H9 (cell line): Measurements from ENCODE around the gene VANGL2. TPM values are rescaled to one million over a fixed set of nuclear protein-coding genes. Genes with fewer than 3 reads are reported as not detected.

Experiments used
- DNase-seq: peaks from one replicate; pipeline ENCODE4 v3.0.0-alpha.2; 2017
- H2AFZ ChIP-seq: one replicate; pipeline ENCODE4 v1.6.1; 2013; ENCODE audit warnings: mild to moderate bottlenecking, low read length, control low read depth, moderate library complexity
- H2AK5ac ChIP-seq: 2 replicates; pipeline ENCODE4 v1.6.1; 2013; ENCODE audit warnings: low read length, control low read depth, mixed read lengths; ENCODE audit not compliant: insufficient read length
- H2BK120ac ChIP-seq: one replicate; pipeline ENCODE4 v1.6.1; 2013; ENCODE audit warnings: low read depth, mild to moderate bottlenecking, low read length, control low read depth, inconsistent platforms; ENCODE audit not compliant: poor library complexity, severe bottlenecking
- H2BK12ac ChIP-seq: 2 replicates; pipeline ENCODE4 v1.6.1; 2013; ENCODE audit warnings: low read length, control low read depth, mixed read lengths, low read depth; ENCODE audit not compliant: insufficient read length
- H2BK15ac ChIP-seq: 2 replicates; pipeline ENCODE4 v1.6.1; 2013; ENCODE audit warnings: low read depth, low read length, control low read depth
- H2BK20ac ChIP-seq: one replicate; pipeline ENCODE4 v1.6.1; 2013; ENCODE audit warnings: low read depth, mild to moderate bottlenecking, low read length, control low read depth, inconsistent platforms; ENCODE audit not compliant: poor library complexity, severe bottlenecking
- H2BK5ac ChIP-seq: 2 replicates; pipeline ENCODE4 v1.6.1; 2013; ENCODE audit warnings: low read length, control low read depth, mixed read lengths; ENCODE audit not compliant: insufficient read length
- H3K14ac ChIP-seq: 2 replicates; pipeline ENCODE4 v1.6.1; 2013; ENCODE audit warnings: low read length, control low read depth; ENCODE audit not compliant: insufficient read depth
- H3K18ac ChIP-seq: 2 replicates; pipeline ENCODE4 v1.6.1; 2013; ENCODE audit warnings: low read depth, mild to moderate bottlenecking, mixed read lengths, low read length, control low read depth; ENCODE audit not compliant: insufficient read length
- H3K23ac ChIP-seq: 2 replicates; pipeline ENCODE4 v1.6.1; 2013; ENCODE audit warnings: low read length, control low read depth, mixed read lengths, low read depth; ENCODE audit not compliant: insufficient read length
- H3K23me2 ChIP-seq: 2 replicates; pipeline ENCODE4 v1.6.1; 2013; ENCODE audit warnings: low read depth, mild to moderate bottlenecking, mixed read lengths, low read length, control low read depth; ENCODE audit not compliant: insufficient read length, poor library complexity, severe bottlenecking
- H3K27ac ChIP-seq: 2 replicates; pipeline ENCODE4 v1.5.1; 2013; ENCODE audit warnings: low read length, control low read depth, mixed read lengths, low read depth; ENCODE audit not compliant: insufficient read length
- H3K27me3 ChIP-seq: 2 replicates; pipeline ENCODE4 v1.6.1; 2013; ENCODE audit warnings: low read length, control low read depth, inconsistent platforms; ENCODE audit not compliant: insufficient read depth
- H3K4ac ChIP-seq: 2 replicates; pipeline ENCODE4 v1.6.1; 2013; ENCODE audit warnings: low read depth, mild to moderate bottlenecking, control low read depth, inconsistent platforms, low read length, moderate library complexity
- H3K4me1 ChIP-seq: 2 replicates; pipeline ENCODE4 v1.6.1; 2013; ENCODE audit warnings: low read length, control low read depth, inconsistent platforms; ENCODE audit not compliant: insufficient read depth
- H3K4me2 ChIP-seq: 2 replicates; pipeline ENCODE4 v1.6.1; 2013; ENCODE audit warnings: low read length, control low read depth, mixed read lengths; ENCODE audit not compliant: insufficient read length, insufficient read depth
- H3K56ac ChIP-seq: 2 replicates; pipeline ENCODE4 v1.6.1; 2013; ENCODE audit warnings: low read depth, mild to moderate bottlenecking, mixed read lengths, low read length, control low read depth; ENCODE audit not compliant: insufficient read length
- H3K79me1 ChIP-seq: 2 replicates; pipeline ENCODE4 v1.6.1; 2013; ENCODE audit warnings: low read depth, mild to moderate bottlenecking, moderate library complexity, low read length, control low read depth, inconsistent platforms; ENCODE audit not compliant: insufficient read depth, poor library complexity, severe bottlenecking
- H3K79me2 ChIP-seq: 2 replicates; pipeline ENCODE4 v1.6.1; 2013; ENCODE audit warnings: low read length, control low read depth, inconsistent platforms; ENCODE audit not compliant: insufficient read depth
- H3K9ac ChIP-seq: 2 replicates; pipeline ENCODE4 v1.6.1; 2013; ENCODE audit warnings: low read length, control low read depth, mixed read lengths; ENCODE audit not compliant: insufficient read length; ENCODE audit errors: extremely low read depth
- H3K9me3 ChIP-seq: one replicate; pipeline ENCODE4 v1.6.1; 2013; ENCODE audit warnings: low read depth, low read length, inconsistent platforms; ENCODE audit not compliant: control insufficient read depth
- H3T11ph ChIP-seq: one replicate; pipeline ENCODE4 v1.6.1; 2013; ENCODE audit warnings: mild to moderate bottlenecking, low read length, control low read depth, inconsistent platforms
- H4K20me1 ChIP-seq: one replicate; pipeline ENCODE4 v1.6.1; 2013; ENCODE audit not compliant: control insufficient read depth, insufficient read length, insufficient read depth
- H4K5ac ChIP-seq: 2 replicates; pipeline ENCODE4 v1.6.1; 2013; ENCODE audit warnings: low read depth, mild to moderate bottlenecking, mixed read lengths, low read length, control low read depth; ENCODE audit not compliant: insufficient read length
- H4K8ac ChIP-seq: replicated peaks from 2 replicates; pipeline ENCODE4 v1.6.1; 2013; ENCODE audit warnings: low read length, control low read depth, mixed read lengths, low read depth; ENCODE audit not compliant: insufficient read length
- H4K91ac ChIP-seq: 2 replicates; pipeline ENCODE4 v1.6.1; 2013; ENCODE audit warnings: low read depth, mild to moderate bottlenecking, moderate library complexity, mixed read lengths, low read length, control low read depth; ENCODE audit not compliant: insufficient read length
- H3K27ac Mint-ChIP-seq, 3 experiments: 2 replicates in 2 of 3; 3 replicates in 1 of 3; pipeline ENCODE4 v1.8.0; 2020 to 2021; ENCODE audit warnings: mixed read lengths in 3 of 3, mild to moderate bottlenecking in 1 of 3, moderate library complexity in 1 of 3
- H3K27me3 Mint-ChIP-seq: 2 replicates; pipeline ENCODE4 v1.8.0; 2021; ENCODE audit warnings: low read depth, mild to moderate bottlenecking, moderate library complexity, mixed read lengths
- H3K36me3 Mint-ChIP-seq, 3 experiments: 2 replicates in 2 of 3; 3 replicates in 1 of 3; pipeline ENCODE4 v1.8.0; 2020 to 2021; ENCODE audit warnings: low read depth in 3 of 3, mixed read lengths in 3 of 3; ENCODE audit not compliant: insufficient read depth in 1 of 3
- H3K4me1 Mint-ChIP-seq, 2 experiments: 2 replicates each; pipeline ENCODE4 v1.8.0; 2020; ENCODE audit warnings: mixed read lengths in 2 of 2
- H3K4me3 Mint-ChIP-seq, 2 experiments: 2 replicates in 1 of 2; 3 replicates in 1 of 2; pipeline ENCODE4 v1.8.0; 2020 to 2021; ENCODE audit warnings: mild to moderate bottlenecking in 2 of 2, mixed read lengths in 2 of 2, moderate library complexity in 1 of 2
- H3K9me3 Mint-ChIP-seq, 2 experiments: 2 replicates in 1 of 2; 3 replicates in 1 of 2; pipeline ENCODE4 v1.8.0; 2020; ENCODE audit warnings: mild to moderate bottlenecking in 2 of 2, mixed read lengths in 2 of 2, moderate library complexity in 1 of 2
- WGBS: extraction: QIAGEN DNeasy Blood & Tissue Kit; methylation state at CpG from one replicate; pipeline ENCODE4 v1.1.7; 2013; ENCODE audit warnings: missing lambda C conversion rate, low lambda C conversion rate, mixed read lengths; ENCODE audit not compliant: insufficient read length; ENCODE audit errors: extremely low coverage; 5-methylcytosine and 5-hydroxymethylcytosine counted together
- total RNA-seq: library from RNA; stranded (reverse); gene quantifications from 2 replicates; pipeline ENCODE4 v1.2.1, GENCODE V29; 2021
- TF ChIP-seq, protein P1 (sequence below): fragments of 200-600 bp; sonication (generic); conservative IDR thresholded peaks from 3 replicates; pipeline ENCODE4 v1.8.0; 2021; ENCODE audit warnings: antibody characterized with exemption, mild to moderate bottlenecking

The VANGL2 gene
- total RNA-seq, 1 experiment from 2014 or later, result 58.5 TPM

DNA sequence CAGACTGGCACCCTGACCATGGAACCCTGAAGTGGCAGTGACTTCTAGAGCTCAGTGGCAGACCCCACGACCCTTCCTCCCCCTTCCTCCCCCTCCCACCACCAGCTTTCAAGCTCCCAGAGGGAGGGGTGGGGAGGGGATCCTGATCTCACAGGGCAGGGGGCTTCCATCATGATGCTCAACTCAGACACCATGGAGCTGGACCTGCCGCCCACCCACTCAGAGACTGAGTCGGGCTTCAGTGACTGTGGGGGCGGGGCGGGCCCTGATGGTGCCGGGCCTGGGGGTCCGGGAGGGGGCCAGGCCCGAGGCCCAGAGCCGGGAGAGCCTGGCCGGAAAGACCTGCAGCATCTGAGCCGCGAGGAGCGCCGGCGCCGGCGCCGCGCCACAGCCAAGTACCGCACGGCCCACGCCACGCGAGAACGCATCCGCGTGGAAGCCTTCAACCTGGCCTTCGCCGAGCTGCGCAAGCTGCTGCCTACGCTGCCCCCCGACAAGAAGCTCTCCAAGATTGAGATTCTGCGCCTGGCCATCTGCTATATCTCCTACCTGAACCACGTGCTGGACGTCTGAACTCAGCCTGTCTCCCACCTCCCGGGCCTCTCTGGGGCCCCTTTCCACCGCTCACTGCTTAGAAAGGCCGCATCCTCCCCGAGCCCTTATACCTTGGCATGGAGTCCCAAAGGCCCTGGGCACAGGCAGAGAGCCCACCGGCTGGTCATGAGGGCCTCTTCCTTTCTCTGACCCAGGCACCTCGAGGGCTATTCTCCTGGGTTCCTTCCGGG lies 29.6 kb upstream of the VANGL2 start:
- peaks cover 0 to 2% (median 0%) of the 10 kb centered on the region in 3 experiments; a peak in 1 of 7 replicates for H3K36me3 Mint-ChIP-seq
- DNase-seq, result no peak

More for the DNA sequence above, 29.6 kb upstream of the VANGL2 start:
- no peaks in the 10 kb centered on the region; a peak in 1 of 5 replicates for H3K9me3 Mint-ChIP-seq
- no peak overlapping the region for H3T11ph ChIP-seq
- no peak overlapping the region for H3K4ac ChIP-seq
- no peak overlapping the region; a peak in 1 of 5 replicates for H3K4me3 Mint-ChIP-seq
- H3K14ac ChIP-seq, result no peak overlapping the region
- no peak overlapping the region for H3K9ac ChIP-seq
- H3K27me3 ChIP-seq, result no peaks in the 10 kb centered on the region
- H2BK15ac ChIP-seq, result no peak overlapping the region
- no peak overlapping the region for H3K27ac Mint-ChIP-seq
- H2AK5ac ChIP-seq, result no peak overlapping the region
- peaks cover 39 to 56% of the 10 kb centered on the region in 2 experiments for H3K4me1 Mint-ChIP-seq
- peaks cover 9% of the 10 kb centered on the region for H3K4me1 ChIP-seq
- H2BK120ac ChIP-seq, result no peak overlapping the region
- H2AFZ ChIP-seq, result no peak overlapping the region
- H3K79me2 ChIP-seq, result no peaks in the 10 kb centered on the region
- no peaks in the 10 kb centered on the region for H4K20me1 ChIP-seq
- H2BK5ac ChIP-seq, result no peak overlapping the region
- no peak overlapping the region for H3K23ac ChIP-seq
- no peak overlapping the region for H3K4me2 ChIP-seq
- no peak overlapping the region for H3K27ac ChIP-seq
- WGBS, result no CpG with 5 or more reads among the region's 42 CpGs
- H3K9me3 ChIP-seq, result no peaks in the 10 kb centered on the region
- H3K18ac ChIP-seq, result no peak overlapping the region
- TF ChIP-seq, protein P1, sequence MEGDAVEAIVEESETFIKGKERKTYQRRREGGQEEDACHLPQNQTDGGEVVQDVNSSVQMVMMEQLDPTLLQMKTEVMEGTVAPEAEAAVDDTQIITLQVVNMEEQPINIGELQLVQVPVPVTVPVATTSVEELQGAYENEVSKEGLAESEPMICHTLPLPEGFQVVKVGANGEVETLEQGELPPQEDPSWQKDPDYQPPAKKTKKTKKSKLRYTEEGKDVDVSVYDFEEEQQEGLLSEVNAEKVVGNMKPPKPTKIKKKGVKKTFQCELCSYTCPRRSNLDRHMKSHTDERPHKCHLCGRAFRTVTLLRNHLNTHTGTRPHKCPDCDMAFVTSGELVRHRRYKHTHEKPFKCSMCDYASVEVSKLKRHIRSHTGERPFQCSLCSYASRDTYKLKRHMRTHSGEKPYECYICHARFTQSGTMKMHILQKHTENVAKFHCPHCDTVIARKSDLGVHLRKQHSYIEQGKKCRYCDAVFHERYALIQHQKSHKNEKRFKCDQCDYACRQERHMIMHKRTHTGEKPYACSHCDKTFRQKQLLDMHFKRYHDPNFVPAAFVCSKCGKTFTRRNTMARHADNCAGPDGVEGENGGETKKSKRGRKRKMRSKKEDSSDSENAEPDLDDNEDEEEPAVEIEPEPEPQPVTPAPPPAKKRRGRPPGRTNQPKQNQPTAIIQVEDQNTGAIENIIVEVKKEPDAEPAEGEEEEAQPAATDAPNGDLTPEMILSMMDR, result no peak
- no peaks in the 10 kb centered on the region for H3K79me1 ChIP-seq
- no peak overlapping the region for H2BK20ac ChIP-seq
- H4K8ac ChIP-seq, result no peak overlapping the region
- peaks cover 4% of the 10 kb centered on the region; the same call in 1 of the 2 replicates for H3K27me3 Mint-ChIP-seq
- no peak overlapping the region for H2BK12ac ChIP-seq
- peaks cover 7% of the 10 kb centered on the region for H3K23me2 ChIP-seq
- no peak overlapping the region for H4K91ac ChIP-seq
- H3K56ac ChIP-seq, result no peak overlapping the region
- H4K5ac ChIP-seq, result no peak overlapping the region
